Panc1 (cell line): ENCODE results near the gene FAM177B. TPM values are rescaled to one million over a fixed set of nuclear protein-coding genes. Genes with fewer than 3 reads are reported as not detected.

Source experiments
- ATAC-seq: fragments of 200-7000 bp; cut with Tn5 transposase; 2 replicates; pipeline ENCODE4 v1.9.1; 2020; ENCODE audit warnings: mild to moderate bottlenecking, moderate library complexity
- BruUV-seq: library from RNA; stranded (reverse); fragments of 400-500 nt; replicated peaks from 2 replicates; lab custom pipeline; 2021; lab: Mats Ljungman, UMichigan
- CTCF ChIA-PET: fragments of 300-600 bp; sonication (Branson Sonifier 250); formaldehyde crosslinking; loops from one replicate; lab custom pipeline; 2022; ENCODE audit warnings: antibody characterized with exemption; lab: Charles Lee
- POLR2A ChIA-PET: fragments of 300-600 bp; sonication (Branson Sonifier 250); formaldehyde crosslinking; loops from one replicate; lab custom pipeline; 2022; ENCODE audit warnings: antibody characterized with exemption; lab: Charles Lee
- DNase-seq: peaks from one replicate; pipeline ENCODE4 v3.0.0-alpha.2; 2010; ENCODE audit warnings: low read depth, low spot score
- H3K27ac ChIP-seq: 2 replicates; pipeline ENCODE4 v1.5.1; 2011; ENCODE audit warnings: mild to moderate bottlenecking, low read length, inconsistent platforms
- H3K27me3 ChIP-seq: fragments of 200-500 bp; sonication (Bioruptor generic); 2 replicates; pipeline ENCODE4 v1.6.0; 2014; ENCODE audit warnings: low read length, inconsistent platforms; ENCODE audit not compliant: control insufficient read depth, insufficient read depth
- H3K36me3 ChIP-seq: fragments of 200-500 bp; sonication (Bioruptor generic); 2 replicates; pipeline ENCODE4 v1.5.1; 2014; ENCODE audit warnings: inconsistent platforms, mild to moderate bottlenecking, low read length, moderate library complexity; ENCODE audit not compliant: control insufficient read depth, insufficient read depth
- H3K4me1 ChIP-seq: 2 replicates; pipeline ENCODE4 v1.5.1; 2011; ENCODE audit warnings: inconsistent platforms, mild to moderate bottlenecking, low read length, moderate library complexity; ENCODE audit not compliant: control insufficient read depth, insufficient read depth
- H3K4me3 ChIP-seq, 2 experiments: 2 replicates each; pipeline ENCODE4 v1.5.1; 2011 to 2012; ENCODE audit warnings: low read depth in 2 of 2, low read length in 2 of 2, mild to moderate bottlenecking in 2 of 2, inconsistent platforms in 1 of 2, moderate library complexity in 1 of 2
- H3K9me3 ChIP-seq: fragments of 200-500 bp; sonication (Bioruptor generic); 2 replicates; pipeline ENCODE4 v1.5.1; 2014; ENCODE audit warnings: low read depth, mild to moderate bottlenecking, inconsistent platforms, low read length, moderate library complexity; ENCODE audit not compliant: control insufficient read depth, insufficient read depth
- POLR2AphosphoS5 ChIP-seq: IDR thresholded peaks from 2 replicates; pipeline ENCODE4 v1.6.1; 2012; ENCODE audit warnings: mild to moderate bottlenecking, low read depth, low read length, moderate library complexity
- SIN3A ChIP-seq: IDR thresholded peaks from 2 replicates; pipeline ENCODE4 v1.6.1; 2012; ENCODE audit warnings: low read depth, mild to moderate bottlenecking, low read length, moderate library complexity, borderline replicate concordance; ENCODE audit not compliant: insufficient read depth
- TCF7L2 ChIP-seq: IDR thresholded peaks from 2 replicates; pipeline ENCODE4 v1.6.1; 2011; ENCODE audit warnings: mild to moderate bottlenecking, low read depth, low read length, inconsistent platforms
- in situ Hi-C: cut with HindIII; loops from 2 replicates; pipeline ENCODE4 v1.10.0; 2016; ENCODE audit warnings: low sequenced_read_pairs, low pct_unique_long_range_greater_than_20kb
- intact Hi-C: fragments of 100-400 bp; cut with micrococcal nuclease; formaldehyde crosslinking; loops from one replicate; pipeline ENCODE4 v1.10.0; 2022; ENCODE audit not compliant: unreplicated experiment
- total RNA-seq: library from RNA; stranded (reverse); gene quantifications from one replicate; pipeline ENCODE4 v1.2.1, GENCODE V29; 2021; ENCODE audit not compliant: unreplicated experiment
- TF ChIP-seq, protein P1 (sequence below): fragments of 450-650 bp; IDR thresholded peaks from 2 replicates; pipeline ENCODE4 v1.5.1; 2017; ENCODE audit warnings: mild to moderate bottlenecking
- TF ChIP-seq, protein P2 (sequence below), 2 experiments: IDR thresholded peaks; 2 replicates each; pipeline ENCODE4 v1.6.1; 2011 to 2012; ENCODE audit warnings: low read depth in 2 of 2, control low read depth in 1 of 2, low read length in 1 of 2, mild to moderate bottlenecking in 1 of 2, moderate library complexity in 1 of 2; ENCODE audit not compliant: insufficient read depth in 1 of 2

FAM177B gene
- total RNA-seq, 1 experiment from 2014 or later, result not detected

DNA sequence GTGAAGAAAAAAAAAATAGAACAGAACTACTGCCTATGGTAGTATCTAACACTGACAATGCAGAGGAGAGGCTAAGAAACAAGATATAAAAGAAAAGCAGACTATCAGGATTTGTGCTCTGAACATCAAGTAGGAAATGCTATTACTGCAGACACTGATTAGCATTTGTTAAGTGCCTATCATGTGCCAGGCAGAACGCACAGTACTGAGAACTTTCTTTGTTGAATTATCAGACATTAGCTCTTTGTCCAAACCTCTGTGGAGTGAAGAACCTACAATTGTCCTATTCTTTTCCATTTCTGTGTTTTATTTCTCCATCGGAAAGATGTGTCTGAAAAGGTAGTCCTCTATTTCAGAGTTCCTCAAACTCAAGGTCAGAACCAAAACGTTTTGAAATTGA, 47.4 kb downstream of the FAM177B start:
- Histone ChIP-seq H3K4me1 (no peaks in the 10 kb centered on the region), H3K9me3 (no peaks in the 10 kb centered on the region), H3K4me3 (no peak overlapping the region), H3K27ac (no peak overlapping the region), H3K27me3 (no peaks in the 10 kb centered on the region), H3K36me3 (no peaks in the 10 kb centered on the region)
- POLR2A ChIA-PET, result no interaction called here
- TF ChIP-seq, protein P1, sequence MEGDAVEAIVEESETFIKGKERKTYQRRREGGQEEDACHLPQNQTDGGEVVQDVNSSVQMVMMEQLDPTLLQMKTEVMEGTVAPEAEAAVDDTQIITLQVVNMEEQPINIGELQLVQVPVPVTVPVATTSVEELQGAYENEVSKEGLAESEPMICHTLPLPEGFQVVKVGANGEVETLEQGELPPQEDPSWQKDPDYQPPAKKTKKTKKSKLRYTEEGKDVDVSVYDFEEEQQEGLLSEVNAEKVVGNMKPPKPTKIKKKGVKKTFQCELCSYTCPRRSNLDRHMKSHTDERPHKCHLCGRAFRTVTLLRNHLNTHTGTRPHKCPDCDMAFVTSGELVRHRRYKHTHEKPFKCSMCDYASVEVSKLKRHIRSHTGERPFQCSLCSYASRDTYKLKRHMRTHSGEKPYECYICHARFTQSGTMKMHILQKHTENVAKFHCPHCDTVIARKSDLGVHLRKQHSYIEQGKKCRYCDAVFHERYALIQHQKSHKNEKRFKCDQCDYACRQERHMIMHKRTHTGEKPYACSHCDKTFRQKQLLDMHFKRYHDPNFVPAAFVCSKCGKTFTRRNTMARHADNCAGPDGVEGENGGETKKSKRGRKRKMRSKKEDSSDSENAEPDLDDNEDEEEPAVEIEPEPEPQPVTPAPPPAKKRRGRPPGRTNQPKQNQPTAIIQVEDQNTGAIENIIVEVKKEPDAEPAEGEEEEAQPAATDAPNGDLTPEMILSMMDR, result no peak
- no peak for TF ChIP-seq TCF7L2
- TF ChIP-seq, protein P2, sequence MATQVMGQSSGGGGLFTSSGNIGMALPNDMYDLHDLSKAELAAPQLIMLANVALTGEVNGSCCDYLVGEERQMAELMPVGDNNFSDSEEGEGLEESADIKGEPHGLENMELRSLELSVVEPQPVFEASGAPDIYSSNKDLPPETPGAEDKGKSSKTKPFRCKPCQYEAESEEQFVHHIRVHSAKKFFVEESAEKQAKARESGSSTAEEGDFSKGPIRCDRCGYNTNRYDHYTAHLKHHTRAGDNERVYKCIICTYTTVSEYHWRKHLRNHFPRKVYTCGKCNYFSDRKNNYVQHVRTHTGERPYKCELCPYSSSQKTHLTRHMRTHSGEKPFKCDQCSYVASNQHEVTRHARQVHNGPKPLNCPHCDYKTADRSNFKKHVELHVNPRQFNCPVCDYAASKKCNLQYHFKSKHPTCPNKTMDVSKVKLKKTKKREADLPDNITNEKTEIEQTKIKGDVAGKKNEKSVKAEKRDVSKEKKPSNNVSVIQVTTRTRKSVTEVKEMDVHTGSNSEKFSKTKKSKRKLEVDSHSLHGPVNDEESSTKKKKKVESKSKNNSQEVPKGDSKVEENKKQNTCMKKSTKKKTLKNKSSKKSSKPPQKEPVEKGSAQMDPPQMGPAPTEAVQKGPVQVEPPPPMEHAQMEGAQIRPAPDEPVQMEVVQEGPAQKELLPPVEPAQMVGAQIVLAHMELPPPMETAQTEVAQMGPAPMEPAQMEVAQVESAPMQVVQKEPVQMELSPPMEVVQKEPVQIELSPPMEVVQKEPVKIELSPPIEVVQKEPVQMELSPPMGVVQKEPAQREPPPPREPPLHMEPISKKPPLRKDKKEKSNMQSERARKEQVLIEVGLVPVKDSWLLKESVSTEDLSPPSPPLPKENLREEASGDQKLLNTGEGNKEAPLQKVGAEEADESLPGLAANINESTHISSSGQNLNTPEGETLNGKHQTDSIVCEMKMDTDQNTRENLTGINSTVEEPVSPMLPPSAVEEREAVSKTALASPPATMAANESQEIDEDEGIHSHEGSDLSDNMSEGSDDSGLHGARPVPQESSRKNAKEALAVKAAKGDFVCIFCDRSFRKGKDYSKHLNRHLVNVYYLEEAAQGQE (IDR thresholded peaks at IDR 0.05; ENCODE audit: insufficient read depth in 1 of 2, low read depth in 2 of 2, low read length in 1 of 2), result no peak
- no peak for TF ChIP-seq POLR2AphosphoS5
- in situ Hi-C loops, result no loop called here
- intact Hi-C loops, result no loop called here
- BruUV-seq, result no TSS peak
- DNase-seq (no peak), ATAC-seq (no peak)
- CTCF ChIA-PET, result no interaction called here

DNA sequence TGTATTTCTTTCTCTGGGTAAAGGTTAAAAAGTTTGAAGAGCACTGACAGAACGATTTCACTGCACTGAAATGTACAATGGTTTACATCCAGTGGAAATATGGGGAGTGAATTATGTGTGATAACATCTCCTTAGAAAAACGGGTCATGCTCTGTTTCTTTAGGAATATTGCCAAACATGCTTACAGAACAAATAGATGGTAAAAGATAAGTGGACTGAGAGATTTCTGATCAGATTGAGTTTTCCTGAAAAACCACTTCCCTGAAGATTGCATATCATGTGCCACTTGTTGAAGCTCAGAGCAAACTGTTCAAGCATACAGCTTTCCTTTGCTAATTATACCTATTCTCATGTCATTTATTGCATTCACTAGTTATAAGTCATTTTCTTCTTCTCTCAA, 47.9 kb downstream of the FAM177B start:
- TF ChIP-seq SIN3A (no peak), TCF7L2 (no peak), POLR2AphosphoS5 (no peak)
- TF ChIP-seq, protein P1, result no peak
- TF ChIP-seq, protein P2 (IDR thresholded peaks at IDR 0.05; ENCODE audit: insufficient read depth in 1 of 2, low read depth in 2 of 2, low read length in 1 of 2), result no peak
- H3K4me1 ChIP-seq, result no peaks in the 10 kb centered on the region
- POLR2A ChIA-PET, result no interaction called here
- BruUV-seq, result no TSS peak
- no peak overlapping the region for H3K27ac ChIP-seq
- H3K36me3 ChIP-seq, result no peaks in the 10 kb centered on the region
- H3K9me3 ChIP-seq, result no peaks in the 10 kb centered on the region
- CTCF ChIA-PET, result no interaction called here
- no peaks in the 10 kb centered on the region for H3K27me3 ChIP-seq
- ATAC-seq, result no peak
- intact Hi-C loops (no loop called here), in situ Hi-C loops (no loop called here)
- no peak overlapping the region for H3K4me3 ChIP-seq
- no peak for DNase-seq
